D341Med (cell line): Measurements from ENCODE around the gene POLR2L.

ENCODE experiments used
- DNase-seq: peaks from one replicate; pipeline ENCODE4 v3.0.0; 2012; ENCODE audit warnings: low spot score

The POLR2L gene

DNA sequence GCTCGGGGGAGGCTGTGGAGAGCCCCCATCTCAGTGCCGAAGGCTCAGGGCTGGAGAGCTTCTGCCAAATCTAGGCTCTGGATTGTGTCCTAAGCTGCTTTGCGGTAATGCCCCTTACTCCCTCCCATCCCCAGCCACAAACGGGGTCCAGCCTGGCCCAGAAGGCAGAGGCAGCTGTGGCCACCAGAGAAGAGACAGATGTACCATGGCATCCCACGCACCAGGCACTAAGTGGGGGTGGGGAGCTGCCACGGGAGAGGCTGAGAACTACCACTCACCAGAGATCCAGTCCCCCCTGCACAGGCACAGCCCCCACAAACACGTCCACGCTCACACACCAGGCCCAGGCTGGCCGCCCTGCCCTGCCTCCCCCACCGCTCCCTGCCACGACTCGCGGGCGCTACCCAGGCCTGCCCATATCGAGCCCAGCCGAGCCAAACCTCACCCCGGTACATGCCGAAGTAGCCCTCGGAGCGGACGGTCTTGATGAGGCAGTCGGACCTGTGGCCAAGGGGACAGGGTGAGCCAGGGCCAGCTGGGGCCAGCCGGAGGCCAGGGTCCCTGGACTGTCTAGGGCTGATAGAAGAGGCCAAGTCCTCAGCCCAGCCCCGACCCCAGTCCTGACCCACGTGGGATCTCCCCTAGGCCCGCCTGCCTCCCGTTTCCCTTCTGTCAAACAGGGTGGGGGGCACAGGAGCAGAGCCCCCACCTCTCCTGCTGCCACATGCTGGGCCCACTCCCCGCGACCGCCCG is 48.1 kb downstream of the POLR2L start:
- no peak for DNase-seq

DNA sequence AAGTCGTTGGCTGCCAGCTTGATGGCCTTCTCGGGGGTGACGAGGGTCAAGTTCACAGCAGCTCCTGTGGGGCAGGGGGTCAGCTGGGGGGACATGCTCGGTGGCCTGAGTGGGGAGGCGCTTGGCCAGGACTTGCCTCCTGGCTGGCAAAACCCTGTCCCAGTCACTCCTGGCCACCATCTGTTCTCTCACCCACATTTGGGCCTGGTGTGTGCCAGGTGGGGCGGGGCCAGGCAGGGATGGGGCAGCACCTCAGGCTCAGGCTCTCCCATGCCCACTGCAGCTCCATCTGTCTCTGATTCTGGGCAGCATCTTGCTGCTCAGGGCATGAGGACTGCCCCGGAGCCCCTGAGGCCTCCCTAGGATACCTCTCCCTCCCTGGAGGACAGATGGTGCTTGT is 48.8 kb downstream of the POLR2L start:
- DNase-seq: peak; percentile 71

GRCh38 chr11:792873-793272 is 49.5 kb downstream of the POLR2L start:
- DNase-seq: no peak

DNA sequence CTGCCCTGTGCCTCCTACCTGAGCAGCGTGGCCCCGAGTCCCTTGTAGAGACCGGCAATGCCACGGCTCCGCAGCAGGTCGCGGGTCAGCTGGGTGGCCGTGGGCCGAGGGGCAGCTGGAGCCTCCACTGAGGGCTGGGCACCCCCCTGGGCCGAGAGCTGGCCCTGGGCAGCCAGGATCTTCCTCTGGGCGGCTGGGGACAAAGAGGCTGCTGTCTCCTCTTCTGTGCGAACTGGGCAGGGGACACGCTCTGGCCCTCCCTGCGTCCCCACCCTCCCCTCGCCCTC is 49.9 kb downstream of the POLR2L start:
- no peak for DNase-seq

- DNase-seq: no peak
Measured at GRCh38 chr11:791658-792534, 50.4 kb downstream of the POLR2L start.

- no peak for DNase-seq
Measured at GRCh38 chr11:790721-791564, 51.4 kb downstream of the POLR2L start.

GRCh38 chr11:789943-790342 is 52.4 kb downstream of the POLR2L start, which contains the start of gene CEND1:
CEND1 (minus strand) TSS chr11:790090; CDS start chr11:788576, 1,514 bp downstream.
- peak; percentile 81 for DNase-seq
